Calu3 (cell line): ENCODE results near the gene KLF2. TPM values are rescaled to one million over a fixed set of nuclear protein-coding genes. Genes with fewer than 3 reads are reported as not detected.
A peak's percentile ranks its signal among the peaks of the same experiment; 100 is the strongest.

Source experiments
- BruUV-seq: library from RNA; stranded (reverse); fragments of 400-500 nt; replicated peaks from 2 replicates; lab custom pipeline; 2021; lab: Mats Ljungman, UMichigan
- CTCF ChIA-PET: fragments of 300-600 bp; sonication (Branson Sonifier 250); formaldehyde crosslinking; loops from one replicate; lab custom pipeline; 2022; ENCODE audit warnings: antibody characterized with exemption; lab: Charles Lee
- DNase-seq: peaks from one replicate; pipeline ENCODE4 v3.0.0; 2022
- H3K27ac Mint-ChIP-seq: one replicate; pipeline ENCODE4 v1.8.0; 2022; ENCODE audit warnings: mixed read lengths; ENCODE audit not compliant: unreplicated experiment
- H3K27me3 Mint-ChIP-seq: one replicate; pipeline ENCODE4 v1.8.0; 2022; ENCODE audit warnings: mixed read lengths; ENCODE audit not compliant: unreplicated experiment
- H3K36me3 Mint-ChIP-seq: one replicate; pipeline ENCODE4 v1.8.0; 2022; ENCODE audit warnings: mild to moderate bottlenecking, moderate library complexity, mixed read lengths; ENCODE audit not compliant: insufficient read depth, unreplicated experiment
- H3K4me1 Mint-ChIP-seq: one replicate; pipeline ENCODE4 v1.8.0; 2022; ENCODE audit warnings: mild to moderate bottlenecking, low read depth, mixed read lengths; ENCODE audit not compliant: unreplicated experiment
- H3K4me3 Mint-ChIP-seq: one replicate; pipeline ENCODE4 v1.8.0; 2022; ENCODE audit warnings: mild to moderate bottlenecking, low read depth, moderate library complexity, mixed read lengths; ENCODE audit not compliant: unreplicated experiment
- H3K9me3 Mint-ChIP-seq: one replicate; pipeline ENCODE4 v1.8.0; 2022; ENCODE audit warnings: low read depth, mixed read lengths; ENCODE audit not compliant: unreplicated experiment
- intact Hi-C: fragments of 100-400 bp; cut with micrococcal nuclease; formaldehyde crosslinking; loops from one replicate; pipeline ENCODE4 v1.10.0; 2022; ENCODE audit not compliant: unreplicated experiment
- total RNA-seq: library from RNA; stranded (reverse); gene quantifications from 2 replicates; pipeline ENCODE4 v1.2.3, GENCODE V29; 2022
- TF ChIP-seq, protein P1 (sequence below): fragments of 200-600 bp; IDR thresholded peaks from one replicate; pipeline ENCODE4 v1.8.0; 2022; ENCODE audit warnings: antibody characterized with exemption; ENCODE audit not compliant: unreplicated experiment

The KLF2 gene
- total RNA-seq, 1 experiment from 2014 or later = 2.5 TPM

DNA sequence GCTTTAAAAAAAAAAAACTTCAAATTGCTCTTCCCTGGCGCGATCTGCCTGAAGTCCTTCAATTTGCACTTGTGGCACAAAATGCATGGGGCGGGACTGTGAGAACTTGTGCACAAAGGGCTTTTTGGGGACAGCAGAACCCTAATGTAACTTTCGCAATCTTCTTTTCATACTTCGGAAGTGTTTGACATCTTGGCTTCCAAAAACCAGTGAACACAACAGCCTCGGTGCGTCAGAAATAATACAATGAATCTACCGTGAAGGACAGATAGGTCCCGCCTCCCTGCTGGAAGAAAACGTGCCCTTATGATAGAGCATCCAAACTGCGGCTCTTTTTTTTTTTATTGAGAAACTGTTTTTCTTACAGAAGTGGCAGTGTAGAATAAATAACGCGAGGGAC lies 36.6 kb downstream of the KLF2 start:
- CTCF ChIA-PET = interaction anchor here (0.6 to 1.1 kb wide), 2 partner anchors 52 to 57 kb away, joined by 3 read pairs; no protein-coding TSS in a partner anchor
- peaks cover 12% of the 10 kb centered on the region for H3K4me1 Mint-ChIP-seq
- TF ChIP-seq, protein P1, sequence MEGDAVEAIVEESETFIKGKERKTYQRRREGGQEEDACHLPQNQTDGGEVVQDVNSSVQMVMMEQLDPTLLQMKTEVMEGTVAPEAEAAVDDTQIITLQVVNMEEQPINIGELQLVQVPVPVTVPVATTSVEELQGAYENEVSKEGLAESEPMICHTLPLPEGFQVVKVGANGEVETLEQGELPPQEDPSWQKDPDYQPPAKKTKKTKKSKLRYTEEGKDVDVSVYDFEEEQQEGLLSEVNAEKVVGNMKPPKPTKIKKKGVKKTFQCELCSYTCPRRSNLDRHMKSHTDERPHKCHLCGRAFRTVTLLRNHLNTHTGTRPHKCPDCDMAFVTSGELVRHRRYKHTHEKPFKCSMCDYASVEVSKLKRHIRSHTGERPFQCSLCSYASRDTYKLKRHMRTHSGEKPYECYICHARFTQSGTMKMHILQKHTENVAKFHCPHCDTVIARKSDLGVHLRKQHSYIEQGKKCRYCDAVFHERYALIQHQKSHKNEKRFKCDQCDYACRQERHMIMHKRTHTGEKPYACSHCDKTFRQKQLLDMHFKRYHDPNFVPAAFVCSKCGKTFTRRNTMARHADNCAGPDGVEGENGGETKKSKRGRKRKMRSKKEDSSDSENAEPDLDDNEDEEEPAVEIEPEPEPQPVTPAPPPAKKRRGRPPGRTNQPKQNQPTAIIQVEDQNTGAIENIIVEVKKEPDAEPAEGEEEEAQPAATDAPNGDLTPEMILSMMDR = no peak
- H3K9me3 Mint-ChIP-seq = no peaks in the 10 kb centered on the region
- intact Hi-C loops = no loop called here
- no peak overlapping the region for H3K27ac Mint-ChIP-seq
- H3K36me3 Mint-ChIP-seq = peaks cover 11% of the 10 kb centered on the region
- no TSS peak for BruUV-seq
- DNase-seq = no peak
- H3K4me3 Mint-ChIP-seq = no peak overlapping the region
- H3K27me3 Mint-ChIP-seq = no peaks in the 10 kb centered on the region

- intact Hi-C loops = no loop called here
- DNase-seq = no peak
- H3K27ac Mint-ChIP-seq = no peak overlapping the region
- CTCF ChIA-PET = interaction anchor here (1.1 kb wide), 1 partner anchor 51 kb away, joined by 3 read pairs; no protein-coding TSS in a partner anchor
- H3K36me3 Mint-ChIP-seq = peaks cover 11% of the 10 kb centered on the region
- no peaks in the 10 kb centered on the region for H3K9me3 Mint-ChIP-seq
- H3K4me3 Mint-ChIP-seq = no peak overlapping the region
- no TSS peak for BruUV-seq
- no peaks in the 10 kb centered on the region for H3K27me3 Mint-ChIP-seq
- TF ChIP-seq, protein P1 = no peak
- H3K4me1 Mint-ChIP-seq = peaks cover 12% of the 10 kb centered on the region
Measured at GRCh38 chr19:16361926-16362325, 37.3 kb downstream of the KLF2 start.

- Mint-ChIP-seq H3K36me3 (peaks cover 11% of the 10 kb centered on the region), H3K4me1 (peaks cover 12% of the 10 kb centered on the region), H3K9me3 (no peaks in the 10 kb centered on the region), H3K27me3 (no peaks in the 10 kb centered on the region), H3K4me3 (peak overlapping the region; percentile 28), H3K27ac (no peak overlapping the region)
- intact Hi-C loops = no loop called here
- CTCF ChIA-PET = no interaction called here
- BruUV-seq = no TSS peak
- DNase-seq = peak; percentile 64
- TF ChIP-seq, protein P1 = no peak
Measured at GRCh38 chr19:16363133-16363851, 38.7 kb downstream of the KLF2 start.

- Mint-ChIP-seq H3K27ac (no peak overlapping the region), H3K9me3 (no peaks in the 10 kb centered on the region)
Measured at GRCh38 chr19:16363852-16364230, 39.2 kb downstream of the KLF2 start.

More at GRCh38 chr19:16363852-16364230, 39.2 kb downstream of the KLF2 start:
- Mint-ChIP-seq H3K4me1 (peaks cover 12% of the 10 kb centered on the region), H3K36me3 (peaks cover 11% of the 10 kb centered on the region), H3K27me3 (no peaks in the 10 kb centered on the region), H3K4me3 (no peak overlapping the region)
- BruUV-seq = no TSS peak
- CTCF ChIA-PET = no interaction called here
- intact Hi-C loops = no loop called here
- TF ChIP-seq, protein P1 = no peak
- no peak for DNase-seq
